Head of caudate nucleus (tissue), 42 donors: Measurements from ENCODE around the gene GTF3C5.
"Not testable (repeated sequence)": the region's sequence is repeated elsewhere in the genome, so short reads cannot be mapped to it uniquely, and the experiment has no call there.

ENCODE experiments used
- DNase-seq, 42 donors: peaks; one replicate each; pipeline versions ENCODE4 v3.0.0 to v3.0.0-alpha.2; 2020 to 2021; ENCODE audit warnings: mixed read lengths in 7 of 42
- intact Hi-C: fragments of 100-400 bp; cut with DNase I; formaldehyde crosslinking; loops from one replicate; pipeline ENCODE4 v1.15.0; 2022

The GTF3C5 gene

DNA sequence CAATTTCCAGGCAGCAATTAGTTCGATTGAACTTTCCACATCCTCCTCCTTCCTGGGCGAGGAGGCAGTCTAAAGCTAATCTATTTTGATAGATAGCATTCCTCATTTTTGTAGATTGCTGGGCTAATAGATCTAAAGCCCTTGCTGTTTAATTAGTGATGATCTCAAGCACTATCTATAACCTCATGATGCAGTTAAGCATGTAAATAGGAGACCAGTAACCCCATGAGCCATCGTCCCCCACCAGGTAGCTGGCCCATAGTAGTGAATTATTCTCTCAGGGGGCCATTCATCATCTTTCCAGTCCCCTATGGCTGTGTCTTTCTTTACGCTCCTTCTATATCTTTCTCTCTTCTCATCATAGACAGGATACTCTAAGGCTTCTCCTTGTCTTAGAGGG, 45.9 kb downstream of the GTF3C5 start:
- no peak for DNase-seq
- intact Hi-C loops = no loop called here

DNA sequence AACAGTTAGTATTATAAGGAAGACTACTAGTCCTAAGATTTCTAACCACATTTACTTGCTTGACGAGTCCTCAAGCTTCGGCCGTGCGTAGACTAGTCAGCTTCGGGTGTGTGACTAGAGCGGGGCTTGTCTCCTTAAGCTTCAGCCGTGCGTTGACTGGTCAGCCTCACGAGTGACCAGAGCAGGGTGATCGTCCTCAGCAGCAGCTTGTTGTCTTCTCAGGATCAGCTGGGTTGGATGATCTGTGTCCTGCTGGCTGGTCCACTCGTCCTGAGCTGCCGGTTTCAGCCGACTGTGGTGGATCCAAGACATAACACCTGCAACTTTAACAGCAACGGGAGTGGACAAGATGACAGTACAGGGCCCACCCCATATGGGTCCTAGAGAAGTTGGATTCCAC, 47.7 kb downstream of the GTF3C5 start:
- intact Hi-C loops = no loop called here

DNA sequence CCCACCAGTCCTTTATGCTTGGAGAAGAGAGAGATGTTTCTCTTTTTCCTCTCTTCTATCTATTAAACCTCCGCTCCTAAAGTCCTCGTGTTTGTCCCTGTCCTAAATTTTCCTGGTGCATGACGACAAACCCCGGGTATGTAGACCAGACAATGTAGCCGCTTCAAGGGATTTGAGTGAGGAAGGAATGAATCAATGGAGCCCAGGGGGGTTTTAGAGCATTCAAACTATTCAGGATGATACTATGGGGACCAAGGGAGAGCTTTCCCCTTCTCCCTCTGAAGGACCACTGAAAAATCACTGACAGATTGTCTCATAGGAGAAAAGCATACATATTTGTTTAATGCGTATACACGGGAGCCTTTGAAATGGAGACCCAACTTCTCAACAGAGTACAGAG, 49.4 kb downstream of the GTF3C5 start:
- intact Hi-C loops = no loop called here
- no peak for DNase-seq

More for the DNA sequence above, 47.7 kb downstream of the GTF3C5 start:
- no peak for DNase-seq

- DNase-seq, intact Hi-C loops: not testable (repeated sequence)
Measured at GRCh38 chr9:133080786-133081779, 50.3 kb downstream of the GTF3C5 start.

- DNase-seq, intact Hi-C loops: not testable (repeated sequence)
Measured at GRCh38 chr9:133081957-133082644, 51.3 kb downstream of the GTF3C5 start.

- intact Hi-C loops, DNase-seq: not testable (repeated sequence)
Measured at GRCh38 chr9:133083688-133084087, 52.9 kb downstream of the GTF3C5 start.

DNA sequence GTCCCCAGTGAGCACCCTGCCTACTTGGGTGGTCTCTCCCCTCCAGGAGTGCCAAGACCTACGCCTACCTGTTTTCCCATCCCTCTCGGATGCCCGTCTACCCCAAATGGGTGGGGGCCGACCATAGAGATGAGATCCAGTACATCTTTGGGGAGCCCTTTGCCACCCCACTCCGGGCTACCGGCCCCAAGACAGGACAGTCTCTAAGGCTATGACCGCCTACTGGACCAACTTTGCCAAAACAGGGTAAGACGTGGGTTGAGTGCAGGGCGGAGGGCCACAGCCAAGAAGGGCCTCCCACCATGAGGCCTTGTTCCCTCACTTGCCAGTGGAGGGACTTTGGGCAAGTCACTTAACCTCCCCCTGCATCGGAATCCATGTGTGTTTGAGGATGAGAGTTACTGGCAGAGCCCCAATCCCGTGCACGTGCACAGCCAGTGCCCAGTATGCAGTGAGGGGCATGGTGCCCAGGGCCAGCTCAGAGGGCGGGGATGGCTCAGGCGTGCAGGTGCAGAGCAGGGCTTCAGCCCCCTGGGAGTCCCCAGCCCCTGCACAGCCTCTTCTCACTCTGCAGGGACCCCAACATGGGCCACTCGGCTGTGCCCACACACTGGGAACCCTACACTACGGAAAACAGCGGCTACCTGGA, 55.5 kb downstream of the GTF3C5 start:
- DNase-seq, intact Hi-C loops: not testable (repeated sequence)

DNA sequence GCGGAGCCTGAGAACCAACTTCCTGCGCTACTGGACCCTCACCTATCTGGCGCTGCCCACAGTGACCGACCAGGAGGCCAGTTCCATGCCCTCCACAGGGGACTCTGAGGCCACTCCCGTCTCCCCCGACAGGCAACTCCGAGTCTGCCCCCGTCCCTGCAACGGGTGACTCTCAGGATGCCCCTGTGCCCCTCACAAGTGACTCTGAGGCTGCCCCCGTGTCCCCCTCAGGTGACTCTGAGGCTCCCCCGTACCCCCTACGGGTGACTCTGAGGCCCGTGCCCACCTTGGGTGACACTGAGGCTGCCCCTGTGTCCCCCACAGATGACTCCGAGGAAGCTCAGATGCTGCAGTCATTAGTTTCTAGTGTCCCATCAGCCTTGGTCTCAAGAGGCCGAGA, 56.1 kb downstream of the GTF3C5 start:
- intact Hi-C loops = no loop called here
- DNase-seq = no peak

GRCh38 chr9:133087429-133088145, 56.8 kb downstream of the GTF3C5 start:
- intact Hi-C loops = no loop called here
- DNase-seq = no peak

GRCh38 chr9:133088146-133088750, 57.5 kb downstream of the GTF3C5 start:
- no peak for DNase-seq
- intact Hi-C loops = no loop called here

GRCh38 chr9:133088756-133089155, 58.0 kb downstream of the GTF3C5 start:
- no peak for DNase-seq
- intact Hi-C loops = no loop called here

- no peak for DNase-seq
- intact Hi-C loops = no loop called here
Measured at GRCh38 chr9:133089271-133089671, 58.5 kb downstream of the GTF3C5 start.

GRCh38 chr9:133090187-133090586, 59.4 kb downstream of the GTF3C5 start:
- peak in 1 of 42 donors; percentile 8 for DNase-seq
- intact Hi-C loops = no loop called here

DNA sequence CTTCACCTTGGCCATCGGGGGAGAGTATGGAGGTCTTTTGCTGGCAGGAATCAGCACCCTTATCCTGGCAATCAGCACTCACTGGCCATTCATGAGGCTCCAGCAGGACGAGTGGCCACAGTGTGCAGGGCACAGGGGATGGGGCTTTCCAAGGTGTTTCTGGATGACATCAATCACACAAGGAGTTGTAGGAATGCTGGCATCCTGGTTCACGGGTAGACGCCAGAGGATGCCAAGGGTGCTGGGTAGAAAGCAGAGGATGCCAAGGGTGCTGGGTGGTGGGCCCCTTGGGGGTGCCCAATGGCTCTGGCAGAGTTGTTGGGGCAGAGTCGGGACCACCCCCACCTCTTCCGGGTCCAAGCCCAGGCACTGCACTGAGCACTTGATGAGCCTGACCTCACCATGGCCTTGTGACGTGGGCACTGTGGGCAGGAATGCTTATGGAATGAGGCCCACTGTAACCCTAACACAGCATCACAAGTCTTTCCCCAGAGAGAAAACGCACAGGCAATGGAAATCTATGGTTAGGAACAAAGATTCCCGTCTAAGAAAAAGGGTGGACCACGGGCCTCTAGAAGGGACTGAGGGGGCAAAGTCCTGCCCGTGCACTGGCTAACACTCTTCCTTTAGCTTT, 60.1 kb downstream of the GTF3C5 start:
- intact Hi-C loops = no loop called here
- peak in 1 of 42 donors; percentile 28 for DNase-seq

DNA sequence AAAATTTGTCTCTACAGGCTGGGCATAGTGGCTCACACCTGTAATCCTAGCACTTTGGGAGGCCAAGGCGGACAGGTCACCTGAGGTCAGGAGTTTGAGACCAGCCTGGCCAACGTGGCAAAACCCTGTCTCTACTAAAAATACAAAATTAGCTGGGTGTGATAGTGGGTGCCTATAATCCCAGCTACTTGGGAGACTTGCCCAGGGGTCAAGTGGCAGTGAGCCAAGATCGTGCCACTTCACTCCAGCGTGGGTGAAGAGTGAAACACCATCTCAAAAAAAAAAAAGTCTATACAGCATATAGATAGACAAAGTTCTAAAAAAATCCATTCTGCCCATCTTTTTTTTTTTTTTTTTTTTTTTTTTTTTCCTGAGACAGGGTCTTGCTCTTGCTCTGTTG, 63.6 kb downstream of the GTF3C5 start:
- intact Hi-C loops = not testable (repeated sequence)
- peak in 1 of 42 donors; percentile 11 for DNase-seq

DNA sequence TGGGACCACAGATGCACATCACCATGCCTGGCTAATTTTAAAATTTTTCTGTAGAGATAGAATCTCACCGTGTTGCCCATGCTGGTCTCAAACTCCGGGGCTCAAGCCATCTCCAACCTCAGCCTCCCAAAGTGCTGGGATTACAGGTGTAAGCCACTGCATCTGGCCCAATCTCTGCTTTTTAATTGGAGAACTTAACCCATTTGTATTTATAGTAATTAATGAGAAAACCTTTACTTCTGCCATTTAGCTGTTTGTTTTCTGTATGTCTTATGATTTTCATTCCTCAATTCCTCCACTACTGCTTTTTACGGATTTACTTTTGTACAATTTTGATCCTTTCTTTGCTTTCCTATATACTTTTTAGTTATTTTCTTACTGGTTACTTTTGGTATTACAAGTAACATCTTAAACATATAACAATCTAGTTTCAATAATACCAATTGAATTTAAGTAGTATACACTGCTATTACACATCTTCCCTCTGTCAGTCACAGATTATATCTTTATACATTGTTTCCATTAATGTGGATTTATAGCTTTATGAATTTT, 64.1 kb downstream of the GTF3C5 start:
- intact Hi-C loops = loop anchor here (5.0 kb wide), 1 partner anchor 53 kb away; no protein-coding TSS in a partner anchor
- no peak for DNase-seq

GRCh38 chr9:133098104-133098754, 67.4 kb downstream of the GTF3C5 start:
- DNase-seq = peak in 2 of 42 donors; percentile 9 to 24
- intact Hi-C loops = loop anchor here (5.0 kb wide), 1 partner anchor 56 kb away; no protein-coding TSS in a partner anchor
